Ovary (tissue), 9 donors: Measurements from ENCODE around the gene RPL27A. TPM values are rescaled to one million over a fixed set of nuclear protein-coding genes. Genes with fewer than 3 reads are reported as not detected.
A peak's percentile ranks its signal among the peaks of the same experiment; 100 is the strongest.

Experiments used
- DNase-seq, 5 donors: peaks; one replicate each; pipeline ENCODE4 v3.0.0-alpha.2; 2019 to 2020
- H3K27ac ChIP-seq, 2 donors: fragments of 200-600 bp; one replicate each; pipeline versions ENCODE4 v1.5.1 to v1.8.0; 2019 to 2022
- H3K27me3 ChIP-seq: fragments of 200-600 bp; one replicate; pipeline ENCODE4 v1.8.0; 2022
- H3K36me3 ChIP-seq: fragments of 200-600 bp; sonication (generic); one replicate; pipeline ENCODE4 v1.5.1; 2019
- H3K4me1 ChIP-seq: one replicate; pipeline ENCODE4 v1.8.1; 2013; ENCODE audit warnings: mild to moderate bottlenecking, moderate library complexity; ENCODE audit not compliant: insufficient read depth
- H3K4me3 ChIP-seq: fragments of 200-600 bp; sonication (generic); one replicate; pipeline ENCODE4 v1.5.1; 2017
- H3K9me3 ChIP-seq, 2 donors: fragments of 200-600 bp in 1 of 2; sonication (generic) in 1 of 2; one replicate each; pipeline versions ENCODE4 v1.5.1 to v1.8.1; 2013 to 2019; ENCODE audit warnings: mild to moderate bottlenecking in 1 of 2, moderate library complexity in 1 of 2
- EP300 ChIP-seq: sonication (generic); formaldehyde crosslinking; IDR thresholded peaks from one replicate; pipeline ENCODE4 v1.6.1; 2017; ENCODE audit warnings: antibody characterized with exemption
- POLR2A ChIP-seq: fragments of 450-650 bp; IDR thresholded peaks from one replicate; pipeline ENCODE4 v1.6.1; 2017; ENCODE audit warnings: antibody characterized with exemption, mild to moderate bottlenecking, moderate library complexity
- WGBS, 3 donors: extraction: QIAGEN DNeasy Blood & Tissue Kit in 1 of 3; methylation state at CpG; one replicate each; pipeline versions ENCODE4 v1.1.5 to v1.1.7; 2013 to 2017; 5-methylcytosine and 5-hydroxymethylcytosine counted together
- intact Hi-C, 4 donors: fragments of 100-400 bp; cut with DNase I; formaldehyde crosslinking; loops; one replicate each; pipeline versions ENCODE4 v1.11.0 to v1.15.1; 2022 to 2023
- polyA plus RNA-seq, 2 donors: library from polyadenylated mRNA; stranded (reverse); fragments of 200-250 nt in 1 of 2; fragments of 350-450 nt in 1 of 2; fragmentation: Illumina TruSeq in 1 of 2; extraction: RNeasy Lipid Tissue Mini Kit (QIAGEN cat#74804) in 1 of 2; gene quantifications; one replicate each; pipeline ENCODE4 v1.2.3, GENCODE V29; 2013 to 2014
- total RNA-seq, 7 donors: library from RNA; depleted of rRNA in 2 of 7; stranded (reverse); fragments of >200 nt in 2 of 7; fragmentation: NEBNext Ultra II Directional in 3 of 7; extraction: Animal tissue kit (Norgen Biotek cat#: 25700) in 3 of 7; gene quantifications; one replicate each; pipeline versions ENCODE4 v1.1.0 to v1.2.4, GENCODE V29; 2016 to 2023
- TF ChIP-seq, protein P1 (sequence below), 3 donors: fragments of 450-650 bp in 2 of 3; fragments of 200-600 bp in 1 of 3; IDR thresholded peaks; one replicate each; pipeline versions ENCODE4 v1.5.1 to v1.8.0; 2016 to 2022; ENCODE audit warnings: antibody characterized with exemption in 3 of 3, mild to moderate bottlenecking in 1 of 3
- donor health status: DM: no; HTN: no; CAD: no; lungs with moderate emphysema.
- donor health status: DM: no; HTN: no; CAD: no.
- donor health status: Bipolar disorder and iron deficiency.
- donor health status: DM: yes; HTN: yes; CAD: no.
- donor health status: DM: no; HTN: no; CAD: no.
- donor health status: DM: yes; HTN: yes; CAD: no.

RPL27A gene
- total and polyA plus RNA-seq, 9 donors, result 986 to 6,011 (median 2,159) TPM

DNA sequence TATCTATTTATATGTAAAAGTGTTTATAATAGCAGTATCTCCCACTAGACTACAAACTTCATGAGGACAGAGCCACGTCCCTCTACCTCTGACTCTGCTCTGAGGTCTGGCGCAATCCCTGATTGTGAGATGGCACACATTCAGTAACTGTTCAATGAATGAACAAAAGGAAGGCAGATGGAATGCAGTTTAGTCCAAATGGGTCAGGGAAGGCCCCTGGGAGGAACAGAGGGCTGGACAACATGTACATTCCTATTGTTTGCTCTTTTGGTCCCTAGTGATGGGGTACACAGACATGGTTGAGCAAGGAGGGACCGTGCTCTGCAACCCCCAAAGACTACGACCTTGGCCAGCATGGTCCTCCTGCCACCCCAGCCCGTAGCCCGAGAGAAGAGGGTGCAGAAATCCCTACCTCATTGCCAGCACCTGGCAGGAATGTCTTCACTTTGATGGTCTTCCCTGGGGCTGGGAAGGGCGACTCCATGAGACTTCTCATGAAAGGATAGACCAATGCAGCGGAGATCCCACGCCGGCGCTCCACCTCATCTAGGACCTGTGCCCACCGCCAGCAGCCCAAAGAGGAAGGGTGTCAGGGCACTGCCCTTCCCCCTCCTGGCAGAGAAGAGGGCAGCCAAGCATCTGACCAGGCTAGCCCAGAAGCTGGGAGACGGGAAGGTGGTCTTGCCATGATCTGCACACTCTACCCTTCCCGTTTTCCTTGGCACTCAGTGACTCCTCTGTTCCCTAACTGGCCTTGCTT is 24.3 kb downstream of the RPL27A start:
- WGBS, 3 donors, result 86 to 94% (median 93%) methylated on average over 14 of the region's 14 CpGs
- intact Hi-C loops, result loop anchor here in 1 of 4 donors (5.0 kb wide), 1 partner anchor 100 kb away; no protein-coding TSS in a partner anchor
- DNase-seq, result no peak
- Histone ChIP-seq H3K27me3 (no peaks in the 10 kb centered on the region), H3K4me3 (no peak overlapping the region), H3K36me3 (no peaks in the 10 kb centered on the region), H3K9me3 (no peaks in the 10 kb centered on the region), H3K4me1 (peaks cover 10% of the 10 kb centered on the region), H3K27ac (peak overlapping the region; percentile 76 to 77)
- TF ChIP-seq POLR2A (no peak), EP300 (no peak)
- TF ChIP-seq, protein P1, sequence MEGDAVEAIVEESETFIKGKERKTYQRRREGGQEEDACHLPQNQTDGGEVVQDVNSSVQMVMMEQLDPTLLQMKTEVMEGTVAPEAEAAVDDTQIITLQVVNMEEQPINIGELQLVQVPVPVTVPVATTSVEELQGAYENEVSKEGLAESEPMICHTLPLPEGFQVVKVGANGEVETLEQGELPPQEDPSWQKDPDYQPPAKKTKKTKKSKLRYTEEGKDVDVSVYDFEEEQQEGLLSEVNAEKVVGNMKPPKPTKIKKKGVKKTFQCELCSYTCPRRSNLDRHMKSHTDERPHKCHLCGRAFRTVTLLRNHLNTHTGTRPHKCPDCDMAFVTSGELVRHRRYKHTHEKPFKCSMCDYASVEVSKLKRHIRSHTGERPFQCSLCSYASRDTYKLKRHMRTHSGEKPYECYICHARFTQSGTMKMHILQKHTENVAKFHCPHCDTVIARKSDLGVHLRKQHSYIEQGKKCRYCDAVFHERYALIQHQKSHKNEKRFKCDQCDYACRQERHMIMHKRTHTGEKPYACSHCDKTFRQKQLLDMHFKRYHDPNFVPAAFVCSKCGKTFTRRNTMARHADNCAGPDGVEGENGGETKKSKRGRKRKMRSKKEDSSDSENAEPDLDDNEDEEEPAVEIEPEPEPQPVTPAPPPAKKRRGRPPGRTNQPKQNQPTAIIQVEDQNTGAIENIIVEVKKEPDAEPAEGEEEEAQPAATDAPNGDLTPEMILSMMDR (IDR thresholded peaks at IDR 0.05), result no peak

DNA sequence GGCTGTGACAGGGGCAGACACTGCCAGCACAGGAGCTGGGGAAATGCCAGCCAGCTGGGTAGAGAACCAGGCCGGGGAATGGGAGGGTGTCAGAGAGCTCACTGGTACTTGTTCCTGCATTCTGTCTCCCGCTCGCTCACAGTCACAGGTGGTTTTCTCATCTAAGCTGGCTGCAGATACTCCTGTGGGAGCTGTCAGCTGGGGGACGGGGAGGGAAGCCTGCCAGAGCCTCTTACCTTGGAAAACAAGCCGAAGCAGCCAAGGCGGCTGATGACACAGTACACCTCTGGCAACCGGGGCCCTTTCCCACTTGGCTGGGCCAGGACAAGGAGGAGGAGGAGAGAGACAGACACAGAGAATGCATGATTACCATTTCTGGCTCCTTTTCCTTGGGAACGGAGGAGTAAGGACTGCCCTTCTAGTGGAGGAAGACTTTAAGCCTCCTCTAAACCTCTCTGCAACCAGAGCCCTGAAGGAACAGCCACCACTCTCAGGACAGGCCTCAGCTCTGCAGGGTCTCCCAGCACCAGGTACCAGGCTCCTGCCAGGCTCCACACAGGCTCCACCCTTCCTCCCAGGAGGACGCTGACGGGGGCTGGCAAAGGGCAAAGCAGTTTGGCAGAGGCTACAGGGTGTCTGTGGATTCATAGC is 25.1 kb downstream of the RPL27A start:
- intact Hi-C loops, result loop anchor here in 1 of 4 donors (5.0 kb wide), 1 partner anchor 100 kb away; no protein-coding TSS in a partner anchor
- peaks cover 10% of the 10 kb centered on the region for H3K4me1 ChIP-seq
- no peaks in the 10 kb centered on the region for H3K9me3 ChIP-seq
- no peaks in the 10 kb centered on the region for H3K27me3 ChIP-seq
- 32 to 47% (median 41%) methylated on average over 10 of the region's 10 CpGs for WGBS, 3 donors
- H3K4me3 ChIP-seq, result no peak overlapping the region
- H3K36me3 ChIP-seq, result no peaks in the 10 kb centered on the region
- peak; percentile 62 to 78 (median 68) for DNase-seq
- TF ChIP-seq POLR2A, result no peak
- H3K27ac ChIP-seq, result peak overlapping the region; percentile 76 to 77

DNA sequence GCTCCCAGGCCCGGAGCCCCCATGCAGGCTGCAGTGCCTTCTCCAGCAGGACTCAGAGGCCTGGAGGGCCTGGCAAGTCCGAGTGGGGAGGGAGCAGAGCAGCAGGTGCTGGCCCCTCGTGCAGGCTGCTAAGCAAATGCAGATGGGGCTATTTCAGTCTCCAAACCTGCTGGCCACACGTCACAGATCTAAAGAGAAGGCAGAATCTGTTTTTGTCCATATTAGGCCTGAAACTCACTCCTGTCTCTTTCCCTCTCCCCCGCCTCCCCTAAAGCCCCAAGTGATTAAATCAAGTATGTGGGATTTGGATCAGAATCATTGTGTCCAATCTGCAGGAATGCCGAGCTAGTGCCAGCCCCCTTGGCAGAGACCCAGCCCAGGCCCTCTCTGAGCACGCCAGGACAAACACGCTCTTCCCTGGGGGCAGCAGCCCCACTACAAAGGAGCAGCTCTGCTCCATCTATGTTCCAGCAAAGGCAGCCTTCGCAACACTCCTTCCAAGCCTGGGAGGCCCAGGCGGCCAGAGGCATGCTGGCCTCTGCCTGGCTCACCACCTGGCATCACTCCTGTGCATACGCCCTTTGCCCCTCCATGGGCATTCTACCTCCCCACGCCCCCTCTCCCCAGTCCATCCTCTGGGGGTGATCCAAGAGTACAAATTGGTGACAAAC is 26.5 kb downstream of the RPL27A start:
- peak; percentile 78 to 94 (median 85) for DNase-seq
- Histone ChIP-seq H3K4me1 (peaks cover 10% of the 10 kb centered on the region), H3K27ac (peak overlapping the region; percentile 76 to 77), H3K27me3 (no peaks in the 10 kb centered on the region), H3K9me3 (no peaks in the 10 kb centered on the region), H3K4me3 (no peak overlapping the region), H3K36me3 (no peaks in the 10 kb centered on the region)
- intact Hi-C loops, result loop anchor here in 1 of 4 donors (5.0 kb wide), 1 partner anchor 98 kb away; no protein-coding TSS in a partner anchor
- TF ChIP-seq EP300 (peak; percentile 40), POLR2A (no peak)
- TF ChIP-seq, protein P1 (IDR thresholded peaks at IDR 0.05), result no peak
- WGBS, 3 donors, result 12 to 23% (median 20%) methylated on average over 12 of the region's 12 CpGs

DNA sequence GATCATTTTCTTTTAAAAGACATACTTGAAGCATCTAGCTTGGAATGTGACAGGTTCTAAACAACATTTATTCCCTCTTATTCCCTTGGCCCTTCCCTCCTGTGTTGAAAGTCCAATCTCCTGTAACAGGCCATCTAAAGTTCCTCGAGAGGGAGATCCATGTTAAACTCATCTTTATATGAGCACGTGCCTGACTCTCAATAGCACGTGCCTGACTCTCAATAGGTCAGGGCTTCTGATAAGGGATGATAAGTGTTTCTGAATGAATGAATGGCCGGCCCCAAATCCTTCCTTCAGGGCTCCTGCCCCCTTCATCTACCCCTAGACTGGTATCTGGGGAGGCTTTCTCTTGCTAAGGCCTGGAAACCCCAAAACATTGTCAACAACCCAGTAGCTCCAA is 27.2 kb downstream of the RPL27A start:
- Histone ChIP-seq H3K4me1 (peaks cover 12% of the 10 kb centered on the region), H3K36me3 (no peaks in the 10 kb centered on the region), H3K27ac (peak overlapping the region; percentile 32 to 76), H3K4me3 (no peak overlapping the region), H3K9me3 (no peaks in the 10 kb centered on the region), H3K27me3 (no peaks in the 10 kb centered on the region)
- TF ChIP-seq, protein P1 (IDR thresholded peaks at IDR 0.05), result no peak
- TF ChIP-seq EP300 (no peak), POLR2A (no peak)
- no peak for DNase-seq
- intact Hi-C loops, result loop anchor here in 2 of 4 donors (5.0 to 10.0 kb wide), 2 partner anchors 95 to 98 kb away; no protein-coding TSS in a partner anchor
- WGBS, 3 donors, result 69 to 75% (median 70%) methylated on average over 4 of the region's 4 CpGs
